Trophoblast cell (in vitro differentiated cells and primary cell): ENCODE results near the gene TNS1.

Experiments used
- DNase-seq, 2 donors: peaks; one replicate each; pipeline ENCODE4 v3.0.0-alpha.2; 2016
- H2AFZ ChIP-seq: 2 replicates; pipeline ENCODE4 v1.6.1; 2013; ENCODE audit warnings: low read length, moderate library complexity, mild to moderate bottlenecking; ENCODE audit not compliant: insufficient read depth, poor library complexity
- H2AK5ac ChIP-seq: 2 replicates; pipeline ENCODE4 v1.6.1; 2013; ENCODE audit warnings: mild to moderate bottlenecking, low read length
- H2BK120ac ChIP-seq: 2 replicates; pipeline ENCODE4 v1.6.1; 2013; ENCODE audit warnings: low read length, mild to moderate bottlenecking, moderate library complexity; ENCODE audit not compliant: insufficient read depth, poor library complexity
- H2BK12ac ChIP-seq: 2 replicates; pipeline ENCODE4 v1.6.1; 2013; ENCODE audit warnings: mild to moderate bottlenecking, low read length, moderate library complexity
- H2BK5ac ChIP-seq: 2 replicates; pipeline ENCODE4 v1.6.1; 2013; ENCODE audit warnings: low read length, low read depth, moderate library complexity, mild to moderate bottlenecking; ENCODE audit not compliant: poor library complexity
- H3K14ac ChIP-seq: 2 replicates; pipeline ENCODE4 v1.6.1; 2013; ENCODE audit warnings: mild to moderate bottlenecking, low read length
- H3K18ac ChIP-seq: 2 replicates; pipeline ENCODE4 v1.6.1; 2013; ENCODE audit warnings: mild to moderate bottlenecking, low read length
- H3K23ac ChIP-seq: 2 replicates; pipeline ENCODE4 v1.6.1; 2013; ENCODE audit warnings: low read length
- H3K27ac ChIP-seq: 2 replicates; pipeline ENCODE4 v1.5.1; 2013; ENCODE audit warnings: low read depth, mild to moderate bottlenecking, inconsistent platforms, low read length, moderate library complexity
- H3K27me3 ChIP-seq: 2 replicates; pipeline ENCODE4 v1.6.1; 2013; ENCODE audit warnings: inconsistent platforms, mild to moderate bottlenecking, low read length, moderate library complexity; ENCODE audit not compliant: insufficient read depth
- H3K36me3 ChIP-seq, 2 experiments: 1 replicate in 1 of 2; 2 replicates in 1 of 2; pipeline ENCODE4 v1.6.1; 2013; ENCODE audit warnings: low read length in 2 of 2, mild to moderate bottlenecking in 2 of 2, moderate library complexity in 1 of 2; ENCODE audit not compliant: insufficient read depth in 2 of 2, control insufficient read depth in 1 of 2
- H3K4ac ChIP-seq: 2 replicates; pipeline ENCODE4 v1.6.1; 2013; ENCODE audit warnings: low read depth, mild to moderate bottlenecking, low read length, moderate library complexity
- H3K4me1 ChIP-seq, 2 experiments: 1 replicate in 1 of 2; 2 replicates in 1 of 2; pipeline ENCODE4 v1.6.1; 2013; ENCODE audit warnings: low read length in 2 of 2, mild to moderate bottlenecking in 2 of 2, moderate library complexity in 1 of 2; ENCODE audit not compliant: insufficient read depth in 2 of 2, control insufficient read depth in 1 of 2
- H3K4me2 ChIP-seq: 2 replicates; pipeline ENCODE4 v1.6.1; 2013; ENCODE audit warnings: inconsistent platforms, mild to moderate bottlenecking, low read length, moderate library complexity
- H3K4me3 ChIP-seq: 2 replicates; pipeline ENCODE4 v1.5.1; 2013; ENCODE audit warnings: mild to moderate bottlenecking, low read depth, low read length, inconsistent platforms
- H3K79me1 ChIP-seq: one replicate; pipeline ENCODE4 v1.6.1; 2013; ENCODE audit warnings: low read length
- H3K79me2 ChIP-seq: 2 replicates; pipeline ENCODE4 v1.6.1; 2013; ENCODE audit warnings: low read length, mild to moderate bottlenecking; ENCODE audit not compliant: control insufficient read depth, insufficient read depth, poor library complexity
- H3K9ac ChIP-seq: 2 replicates; pipeline ENCODE4 v1.6.1; 2013; ENCODE audit warnings: mild to moderate bottlenecking, low read length
- H3K9me3 ChIP-seq: 2 replicates; pipeline ENCODE4 v1.6.1; 2013; ENCODE audit warnings: low read depth, mild to moderate bottlenecking, control low read depth, inconsistent platforms, low read length; ENCODE audit not compliant: insufficient read depth
- H4K12ac ChIP-seq: 2 replicates; pipeline ENCODE4 v1.6.1; 2013; ENCODE audit warnings: low read depth, mild to moderate bottlenecking, low read length, moderate library complexity
- H4K8ac ChIP-seq: 2 replicates; pipeline ENCODE4 v1.6.1; 2013; ENCODE audit warnings: low read depth, mild to moderate bottlenecking, low read length, moderate library complexity
- H4K91ac ChIP-seq: one replicate; pipeline ENCODE4 v1.6.1; 2013; ENCODE audit warnings: low read depth, mild to moderate bottlenecking, low read length, moderate library complexity
- WGBS: extraction: QIAGEN DNeasy Blood & Tissue Kit; methylation state at CpG from one replicate; pipeline ENCODE4 v1.1.7; 2013; ENCODE audit warnings: missing lambda C conversion rate; ENCODE audit not compliant: insufficient read length, insufficient coverage; ENCODE audit errors: extremely low coverage; 5-methylcytosine and 5-hydroxymethylcytosine counted together

The TNS1 gene

DNA sequence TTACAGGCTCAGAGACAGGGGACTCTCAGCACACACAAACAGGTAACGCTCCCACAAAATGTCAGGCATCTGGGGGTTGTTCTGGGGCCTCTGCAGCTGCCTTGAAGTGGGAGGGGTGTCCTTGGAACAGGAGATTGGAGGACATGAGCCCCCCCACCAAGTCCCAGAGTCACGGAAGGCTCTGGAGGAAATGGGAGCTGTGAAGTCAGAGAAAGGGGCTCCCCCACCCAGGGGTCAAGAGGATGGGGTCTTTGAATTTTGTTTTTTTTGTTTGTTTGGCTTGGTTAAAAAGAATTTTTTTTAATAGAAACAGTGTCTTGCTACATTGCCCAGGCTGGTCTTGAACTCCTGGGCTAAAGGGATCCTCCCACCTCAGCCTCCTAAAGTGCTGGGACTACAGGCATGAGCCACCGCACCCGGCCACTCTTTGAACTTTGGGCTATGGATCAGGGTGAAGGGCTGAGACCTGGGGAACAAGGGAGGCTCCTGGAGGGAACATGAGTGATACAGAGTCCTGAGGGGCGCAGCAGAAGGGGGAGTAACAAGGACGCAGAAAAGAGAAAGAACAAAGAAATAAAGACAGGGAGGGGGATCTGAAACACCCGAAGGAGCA, 46.8 kb downstream of the TNS1 start:
- no peak overlapping the region for H3K27ac ChIP-seq
- H3K9me3 ChIP-seq: no peaks in the 10 kb centered on the region
- no peak overlapping the region for H2AK5ac ChIP-seq
- H2BK120ac ChIP-seq: no peak overlapping the region
- no peaks in the 10 kb centered on the region for H3K79me2 ChIP-seq
- H3K36me3 ChIP-seq: no peaks in the 10 kb centered on the region
- no peak overlapping the region for H3K18ac ChIP-seq
- H3K27me3 ChIP-seq: no peaks in the 10 kb centered on the region
- no peak overlapping the region for H4K8ac ChIP-seq
- no peak for DNase-seq
- no peak overlapping the region for H3K4me2 ChIP-seq
- WGBS: no CpG with 5 or more reads among the region's 7 CpGs
- no peaks in the 10 kb centered on the region for H3K79me1 ChIP-seq
- no peak overlapping the region for H3K9ac ChIP-seq
- H2BK12ac ChIP-seq: no peak overlapping the region
- no peak overlapping the region for H3K14ac ChIP-seq
- no peak overlapping the region for H2AFZ ChIP-seq
- no peak overlapping the region for H2BK5ac ChIP-seq
- H4K91ac ChIP-seq: no peak overlapping the region
- H3K23ac ChIP-seq: no peak overlapping the region
- H3K4me3 ChIP-seq: no peak overlapping the region
- peaks cover 5 to 19% of the 10 kb centered on the region in 2 experiments for H3K4me1 ChIP-seq
- H3K4ac ChIP-seq: no peak overlapping the region
- H4K12ac ChIP-seq: no peak overlapping the region

DNA sequence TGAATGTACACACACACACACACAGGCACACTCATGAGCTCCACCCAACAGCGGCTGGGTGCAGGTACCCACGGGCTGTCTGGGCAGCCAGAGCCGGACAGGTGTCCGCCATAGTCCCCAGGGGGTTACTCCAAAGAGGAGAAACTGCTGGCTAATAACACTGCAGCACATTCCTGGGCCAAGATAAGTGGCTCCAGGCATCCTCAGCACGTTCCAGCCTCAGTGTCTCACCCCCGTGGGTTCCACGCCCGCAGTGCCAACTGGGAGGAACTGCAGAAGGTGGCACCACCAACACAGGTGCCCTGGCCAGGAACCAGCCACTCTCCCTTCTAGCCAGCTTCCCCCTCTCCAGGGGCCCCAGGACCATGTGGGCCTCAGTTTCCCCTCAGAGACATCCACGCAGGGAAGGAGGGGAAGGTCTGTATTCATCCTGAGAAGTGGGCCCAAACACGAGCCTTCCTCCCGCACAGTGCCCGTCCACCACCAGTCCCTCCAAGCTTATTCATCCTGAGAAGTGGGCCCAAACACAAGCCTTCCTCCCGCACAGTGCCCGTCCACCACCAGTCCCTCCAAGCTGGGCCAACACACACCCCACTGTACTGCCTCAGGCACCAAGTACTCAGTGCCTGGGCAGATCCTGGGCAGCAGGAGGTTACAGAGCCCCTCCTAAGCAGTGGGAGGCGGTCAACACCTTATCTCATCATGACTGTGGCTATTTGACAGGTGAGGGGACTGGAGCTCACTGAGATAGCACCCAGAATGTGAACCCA, 47.6 kb downstream of the TNS1 start:
- Histone ChIP-seq H2BK120ac (no peak overlapping the region), H4K12ac (no peak overlapping the region), H3K23ac (no peak overlapping the region), H3K27me3 (no peaks in the 10 kb centered on the region), H2AFZ (no peak overlapping the region), H2BK5ac (no peak overlapping the region), H3K4me3 (no peak overlapping the region), H4K8ac (no peak overlapping the region), H3K36me3 (no peaks in the 10 kb centered on the region), H3K9me3 (no peaks in the 10 kb centered on the region), H2BK12ac (no peak overlapping the region), H3K79me2 (no peaks in the 10 kb centered on the region), H3K79me1 (no peaks in the 10 kb centered on the region), H4K91ac (no peak overlapping the region), H3K9ac (no peak overlapping the region), H3K14ac (no peak overlapping the region), H3K4me1 (peaks cover 14 to 24% of the 10 kb centered on the region in 2 experiments), H2AK5ac (no peak overlapping the region), H3K4me2 (no peak overlapping the region), H3K18ac (no peak overlapping the region), H3K4ac (no peak overlapping the region), H3K27ac (no peak overlapping the region)
- WGBS: no CpG with 5 or more reads among the region's 15 CpGs
- peak; percentile 25 to 45 for DNase-seq

DNA sequence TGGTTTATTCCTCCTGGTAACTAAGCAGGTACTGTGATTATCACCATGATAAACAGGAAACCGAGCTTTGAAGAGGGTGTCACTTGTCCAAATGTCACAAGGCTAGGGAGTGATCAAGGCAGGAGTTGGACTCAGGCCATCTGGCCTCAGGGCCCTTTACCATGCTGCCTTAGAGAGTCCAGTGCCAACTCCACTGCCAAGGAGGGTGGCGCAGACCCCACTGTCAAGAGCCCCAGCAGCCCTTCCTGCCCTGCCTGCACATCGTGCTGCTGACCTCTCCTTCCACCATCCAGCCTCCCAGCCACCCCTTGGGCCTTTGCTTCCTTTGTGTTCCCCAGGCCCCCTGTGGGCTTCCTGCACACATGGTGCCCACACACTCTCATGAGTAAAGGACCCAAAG, 48.3 kb downstream of the TNS1 start:
- Histone ChIP-seq H3K79me1 (no peaks in the 10 kb centered on the region), H3K9me3 (no peaks in the 10 kb centered on the region), H3K9ac (no peak overlapping the region)

DNA sequence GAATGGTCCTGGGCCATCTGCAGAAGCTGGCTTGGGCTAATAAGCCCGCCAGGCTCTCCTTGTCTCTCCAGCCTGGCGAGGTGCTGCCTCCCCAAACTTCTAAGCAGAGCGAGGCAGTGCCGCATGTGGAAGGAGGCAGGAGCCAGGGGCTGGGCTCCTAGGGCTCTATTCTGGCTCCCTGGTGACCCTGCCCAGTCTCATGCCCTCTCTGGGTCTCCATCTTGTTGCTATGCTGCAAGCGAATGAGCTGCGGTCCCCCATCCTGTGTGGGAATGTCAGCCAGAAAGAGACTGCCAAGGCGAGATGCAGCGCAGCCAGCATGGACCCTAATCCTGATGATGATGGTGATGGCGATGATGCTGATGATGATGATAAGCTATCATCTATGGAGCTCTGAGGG, 48.7 kb downstream of the TNS1 start:
- Histone ChIP-seq H3K4ac (no peak overlapping the region), H3K4me1 (peaks cover 11 to 18% of the 10 kb centered on the region in 2 experiments), H3K27ac (no peak overlapping the region), H3K79me1 (no peaks in the 10 kb centered on the region), H3K18ac (no peak overlapping the region), H4K91ac (no peak overlapping the region), H3K4me3 (no peak overlapping the region), H2BK12ac (no peak overlapping the region), H2BK5ac (no peak overlapping the region), H3K79me2 (no peaks in the 10 kb centered on the region), H2AFZ (no peak overlapping the region), H3K36me3 (no peaks in the 10 kb centered on the region), H3K4me2 (no peak overlapping the region), H3K23ac (no peak overlapping the region), H2BK120ac (no peak overlapping the region), H2AK5ac (no peak overlapping the region), H3K9ac (no peak overlapping the region), H3K27me3 (no peaks in the 10 kb centered on the region), H3K9me3 (no peaks in the 10 kb centered on the region), H4K12ac (no peak overlapping the region), H4K8ac (no peak overlapping the region), H3K14ac (no peak overlapping the region)
- no peak for DNase-seq
- no CpG with 5 or more reads among the region's 9 CpGs for WGBS

More for the DNA sequence above, 48.3 kb downstream of the TNS1 start:
- Histone ChIP-seq H2BK5ac (no peak overlapping the region), H3K4me3 (no peak overlapping the region), H3K23ac (no peak overlapping the region), H3K36me3 (no peaks in the 10 kb centered on the region), H3K27ac (no peak overlapping the region), H3K18ac (no peak overlapping the region), H3K4me1 (peaks cover 11 to 18% of the 10 kb centered on the region in 2 experiments), H2BK120ac (no peak overlapping the region), H4K91ac (no peak overlapping the region), H4K8ac (no peak overlapping the region), H3K79me2 (no peaks in the 10 kb centered on the region), H3K27me3 (no peaks in the 10 kb centered on the region), H2AK5ac (no peak overlapping the region), H4K12ac (no peak overlapping the region), H3K4ac (no peak overlapping the region), H3K14ac (no peak overlapping the region), H2BK12ac (no peak overlapping the region), H3K4me2 (no peak overlapping the region), H2AFZ (no peak overlapping the region)
- WGBS: no CpG with 5 or more reads among the region's 3 CpGs
- DNase-seq: peak in 1 of 2 donors; percentile 73
